IMR-90 (cell line): ENCODE data around the gene SOX8.

ENCODE experiments used
- MAFK ChIP-seq: IDR thresholded peaks from 2 replicates; pipeline ENCODE4 v1.6.1; 2012; ENCODE audit warnings: low read depth, low read length, improper control_type of control experiment
- MAZ ChIP-seq: IDR thresholded peaks from 2 replicates; pipeline ENCODE4 v1.6.1; 2012; ENCODE audit warnings: low read depth, mild to moderate bottlenecking, low read length, improper control_type of control experiment, moderate library complexity, borderline replicate concordance
- POLR2A ChIP-seq: IDR thresholded peaks from 2 replicates; pipeline ENCODE4 v1.6.1; 2012; ENCODE audit warnings: mild to moderate bottlenecking, low read depth, low read length
- RAD21 ChIP-seq: IDR thresholded peaks from 2 replicates; pipeline ENCODE4 v1.6.1; 2012; ENCODE audit warnings: low read length, improper control_type of control experiment
- SMC3 ChIP-seq: fragments of 150-350 bp; IDR thresholded peaks from 2 replicates; pipeline ENCODE4 v1.6.1; 2016; ENCODE audit warnings: low read depth, mild to moderate bottlenecking, antibody characterized with exemption, low read length, moderate library complexity
- TF ChIP-seq, protein P1 (sequence below): conservative IDR thresholded peaks from 2 replicates; pipeline ENCODE4 v1.5.1; 2012; ENCODE audit warnings: mild to moderate bottlenecking, low read depth, low read length, improper control_type of control experiment
- TF ChIP-seq, protein P2 (sequence below): fragments of 150-350 bp; IDR thresholded peaks from 2 replicates; pipeline ENCODE4 v1.6.1; 2017; ENCODE audit warnings: mild to moderate bottlenecking, antibody characterized with exemption, low read length, low read depth

DNA sequence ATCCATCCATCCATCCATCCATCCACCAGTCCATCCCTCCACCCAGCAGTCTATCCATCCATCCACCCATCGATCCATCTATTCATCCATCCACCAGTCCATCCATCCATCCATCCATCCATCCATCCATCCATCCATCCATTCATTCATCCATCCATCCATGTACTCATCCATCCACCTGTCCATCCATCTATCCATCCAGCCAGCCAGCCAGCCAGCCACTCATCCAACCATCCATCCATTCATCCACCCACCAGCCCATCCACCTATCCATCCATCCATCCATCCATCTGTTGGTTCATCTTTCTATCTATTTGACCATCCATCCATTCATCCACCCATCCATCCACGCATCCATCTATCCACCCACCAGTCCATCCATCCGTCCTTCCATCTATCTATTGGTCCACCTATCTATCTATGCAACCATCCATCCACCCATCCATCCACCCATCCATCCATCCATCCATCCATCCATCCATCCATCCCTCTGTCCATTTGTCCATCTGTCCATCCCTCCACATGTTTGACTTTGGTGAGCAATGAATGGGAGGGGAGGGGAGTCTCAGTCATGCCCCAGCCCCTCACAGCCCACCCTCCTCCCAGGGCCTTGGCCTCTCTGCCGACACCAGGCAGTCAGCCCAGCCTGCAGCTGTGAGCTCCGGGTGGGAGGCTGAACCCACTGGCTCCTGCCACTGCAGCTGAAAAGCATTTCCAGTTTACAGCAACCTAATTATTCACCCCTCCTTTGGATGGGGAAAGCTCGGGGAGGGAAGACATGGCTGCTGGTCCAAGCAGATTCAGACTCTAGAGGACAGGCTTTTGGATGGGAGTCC is 52.9 kb downstream of the SOX8 start:
- TF ChIP-seq, protein P1, sequence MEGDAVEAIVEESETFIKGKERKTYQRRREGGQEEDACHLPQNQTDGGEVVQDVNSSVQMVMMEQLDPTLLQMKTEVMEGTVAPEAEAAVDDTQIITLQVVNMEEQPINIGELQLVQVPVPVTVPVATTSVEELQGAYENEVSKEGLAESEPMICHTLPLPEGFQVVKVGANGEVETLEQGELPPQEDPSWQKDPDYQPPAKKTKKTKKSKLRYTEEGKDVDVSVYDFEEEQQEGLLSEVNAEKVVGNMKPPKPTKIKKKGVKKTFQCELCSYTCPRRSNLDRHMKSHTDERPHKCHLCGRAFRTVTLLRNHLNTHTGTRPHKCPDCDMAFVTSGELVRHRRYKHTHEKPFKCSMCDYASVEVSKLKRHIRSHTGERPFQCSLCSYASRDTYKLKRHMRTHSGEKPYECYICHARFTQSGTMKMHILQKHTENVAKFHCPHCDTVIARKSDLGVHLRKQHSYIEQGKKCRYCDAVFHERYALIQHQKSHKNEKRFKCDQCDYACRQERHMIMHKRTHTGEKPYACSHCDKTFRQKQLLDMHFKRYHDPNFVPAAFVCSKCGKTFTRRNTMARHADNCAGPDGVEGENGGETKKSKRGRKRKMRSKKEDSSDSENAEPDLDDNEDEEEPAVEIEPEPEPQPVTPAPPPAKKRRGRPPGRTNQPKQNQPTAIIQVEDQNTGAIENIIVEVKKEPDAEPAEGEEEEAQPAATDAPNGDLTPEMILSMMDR = no peak
- TF ChIP-seq, protein P2, sequence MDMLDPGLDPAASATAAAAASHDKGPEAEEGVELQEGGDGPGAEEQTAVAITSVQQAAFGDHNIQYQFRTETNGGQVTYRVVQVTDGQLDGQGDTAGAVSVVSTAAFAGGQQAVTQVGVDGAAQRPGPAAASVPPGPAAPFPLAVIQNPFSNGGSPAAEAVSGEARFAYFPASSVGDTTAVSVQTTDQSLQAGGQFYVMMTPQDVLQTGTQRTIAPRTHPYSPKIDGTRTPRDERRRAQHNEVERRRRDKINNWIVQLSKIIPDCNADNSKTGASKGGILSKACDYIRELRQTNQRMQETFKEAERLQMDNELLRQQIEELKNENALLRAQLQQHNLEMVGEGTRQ = no peak
- no peak for TF ChIP-seq MAFK
- TF ChIP-seq POLR2A = no peak
- TF ChIP-seq MAZ = no peak
- TF ChIP-seq SMC3 = no peak
- no peak for TF ChIP-seq RAD21
